Hematopoietic multipotent progenitor cell treated with erythropoietin and hydrocortisone succinate and interleukin-3 and kit ligand, for 4 days (in vitro differentiated cells): ENCODE data around the gene GORAB.

Source experiments
- DNase-seq: peaks from one replicate; pipeline ENCODE4 v3.0.0-alpha.2; 2015

The GORAB gene

DNA sequence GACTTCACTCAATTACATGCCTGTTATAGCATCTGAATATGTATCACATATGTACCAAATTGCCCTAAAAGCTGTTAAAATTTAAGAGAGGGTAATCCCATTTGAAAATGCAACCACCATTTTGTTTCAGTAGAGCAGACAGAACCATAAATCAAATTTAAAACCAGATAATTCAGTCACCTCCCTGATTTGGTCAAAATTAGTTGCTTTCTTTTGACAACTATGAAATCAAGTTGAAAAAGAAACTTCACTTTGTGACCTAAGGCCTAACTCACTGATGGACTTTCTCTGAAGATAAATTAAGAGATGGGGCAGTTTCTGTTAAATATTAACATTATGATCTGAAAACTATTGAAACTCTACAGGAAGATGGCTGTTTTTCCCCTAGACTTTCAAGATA is 6.7 kb downstream of the GORAB start:
- no peak for DNase-seq

DNA sequence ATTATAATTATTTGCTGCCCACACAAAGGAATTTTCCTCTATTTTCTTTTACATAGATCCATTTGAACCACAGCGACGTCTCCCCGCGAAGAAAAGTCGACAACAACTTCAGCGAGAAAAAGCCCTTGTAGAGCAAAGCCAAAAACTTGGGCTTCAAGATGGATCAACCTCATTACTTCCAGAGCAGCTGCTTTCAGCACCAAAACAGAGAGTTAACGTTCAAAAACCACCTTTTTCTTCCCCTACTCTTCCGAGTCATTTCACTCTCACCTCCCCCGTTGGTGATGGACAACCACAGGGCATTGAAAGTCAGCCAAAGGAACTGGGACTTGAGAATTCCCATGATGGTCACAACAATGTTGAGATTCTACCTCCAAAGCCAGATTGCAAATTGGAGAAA is 7.2 kb downstream of the GORAB start:
- DNase-seq = no peak

DNA sequence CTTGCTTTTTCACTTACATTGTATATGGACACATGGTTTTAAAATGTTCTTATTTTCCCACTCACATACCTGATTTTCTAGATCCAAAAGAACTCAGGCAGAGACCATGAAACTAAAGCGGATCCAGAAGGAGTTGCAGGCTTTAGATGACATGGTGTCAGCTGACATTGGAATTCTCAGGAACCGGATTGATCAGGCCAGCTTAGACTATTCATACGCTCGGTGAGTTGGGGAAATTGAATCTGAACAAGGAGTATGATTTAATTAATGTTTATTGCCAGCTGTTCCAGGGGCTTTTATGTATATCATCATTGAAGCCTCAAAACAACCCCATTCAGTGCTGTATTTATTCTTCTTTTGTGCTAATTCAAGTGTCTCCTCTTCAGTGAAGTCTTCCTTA is 12.7 kb downstream of the GORAB start:
- no peak for DNase-seq

DNA sequence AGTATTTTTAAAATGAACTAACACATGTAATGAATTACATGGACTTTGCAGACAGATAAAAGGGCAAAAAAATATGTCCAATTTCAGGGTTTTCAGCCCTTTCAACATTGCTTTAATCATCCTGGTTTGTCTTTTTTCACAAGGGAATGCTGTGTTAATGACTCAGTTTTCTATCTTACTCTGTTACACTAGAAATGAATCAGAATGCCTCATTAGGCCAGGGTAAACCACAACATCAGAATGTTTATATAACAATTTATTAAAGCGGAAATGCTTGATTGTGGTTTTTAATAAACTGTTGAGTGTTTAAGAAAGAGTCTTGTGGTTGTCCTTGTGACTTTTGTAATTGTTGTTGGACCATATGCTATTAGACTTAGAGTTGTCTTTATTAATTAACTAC is 13.5 kb downstream of the GORAB start:
- DNase-seq = no peak

DNA sequence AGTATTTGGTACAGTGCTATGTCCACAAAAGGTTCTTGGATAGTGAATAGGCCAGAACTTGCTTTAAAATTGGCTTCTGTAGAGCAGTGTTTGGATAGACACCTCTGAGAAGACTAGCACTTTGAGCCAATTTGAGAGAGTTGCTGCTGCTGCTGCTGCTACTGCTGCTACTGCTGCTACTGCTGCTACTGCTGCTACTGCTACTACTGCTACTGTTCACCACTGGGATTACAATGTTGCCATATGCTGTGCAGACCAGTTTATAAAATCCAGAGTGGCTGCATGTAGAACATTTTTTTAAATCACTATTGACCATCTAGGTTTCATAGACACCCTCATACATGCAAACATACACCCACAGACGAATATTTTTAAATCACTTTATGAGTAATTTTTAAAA is 15.3 kb downstream of the GORAB start:
- DNase-seq = no peak

DNA sequence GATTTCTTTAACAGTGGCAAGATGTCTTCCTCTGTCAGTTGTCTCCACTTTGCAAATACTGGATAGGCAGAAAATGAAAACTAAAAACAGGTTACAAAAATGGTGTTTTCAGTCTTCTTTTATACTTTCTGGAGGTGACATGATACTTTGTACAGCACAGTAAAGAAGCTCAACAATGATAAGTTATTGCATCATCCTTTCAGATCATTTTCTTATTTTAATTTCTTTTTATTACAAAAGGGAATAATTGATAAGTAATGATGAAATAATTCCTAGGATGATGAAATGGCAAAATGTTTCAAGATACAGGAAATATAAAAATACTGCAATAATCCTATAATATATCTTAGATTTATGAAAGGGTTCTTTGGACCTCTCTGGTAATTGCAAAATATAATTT is 16.5 kb downstream of the GORAB start:
- no peak for DNase-seq

DNA sequence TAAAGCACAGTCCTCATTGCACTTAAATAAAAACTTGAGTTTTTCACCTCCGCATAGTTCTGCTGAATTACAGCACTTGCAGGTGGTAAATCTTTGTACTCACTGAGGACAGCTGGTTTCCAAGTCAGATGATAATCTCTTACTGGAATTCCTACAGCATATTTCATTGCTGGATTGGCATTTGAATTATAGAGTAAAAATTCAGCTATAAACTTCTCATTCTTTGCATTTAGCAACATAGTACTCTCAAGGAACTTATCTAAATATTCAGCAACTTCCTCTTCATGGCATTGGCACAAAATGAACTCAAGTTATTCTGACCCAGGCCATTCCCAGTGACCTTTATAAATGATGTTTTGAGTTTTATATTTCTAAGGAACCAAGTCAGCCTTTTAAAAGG is 23.4 kb downstream of the GORAB start:
- DNase-seq = no peak

DNA sequence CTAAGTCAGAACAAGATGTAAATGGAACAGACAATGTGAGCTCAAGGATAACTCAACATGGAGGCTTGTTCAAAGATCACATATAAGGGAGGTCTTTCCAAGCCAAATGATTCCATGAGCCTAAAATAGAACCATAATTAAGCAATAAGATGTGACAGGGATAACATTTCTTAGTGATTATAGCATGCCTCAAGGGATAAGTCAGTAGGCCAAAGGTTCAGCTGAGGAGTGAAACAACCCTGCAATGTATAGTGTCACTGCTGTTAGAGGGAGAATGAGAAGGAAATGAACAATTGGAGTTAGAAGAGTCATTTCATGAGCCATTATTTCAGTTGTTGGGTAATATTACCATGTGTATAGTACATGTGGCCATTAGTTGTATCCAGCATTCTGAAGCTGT is 25.0 kb downstream of the GORAB start:
- no peak for DNase-seq

DNA sequence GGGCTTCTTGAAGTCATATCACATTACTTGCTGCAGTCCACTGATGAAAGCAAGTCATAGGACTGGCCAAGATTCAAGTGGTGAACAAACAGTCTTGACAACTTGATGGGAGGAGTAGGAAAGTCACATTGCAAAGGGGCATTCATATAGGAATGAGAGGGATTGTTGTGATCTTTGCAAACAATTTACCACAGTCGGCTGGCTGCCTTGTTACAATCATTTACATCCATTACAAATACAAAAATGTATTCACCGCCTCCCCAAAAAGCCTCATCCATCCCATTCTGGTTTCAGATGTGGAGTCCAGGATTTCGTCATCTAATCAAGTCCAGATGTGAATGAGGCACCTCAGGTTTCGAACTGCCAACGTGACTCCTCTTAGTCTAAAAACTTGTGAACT is 26.8 kb downstream of the GORAB start:
- no peak for DNase-seq

DNA sequence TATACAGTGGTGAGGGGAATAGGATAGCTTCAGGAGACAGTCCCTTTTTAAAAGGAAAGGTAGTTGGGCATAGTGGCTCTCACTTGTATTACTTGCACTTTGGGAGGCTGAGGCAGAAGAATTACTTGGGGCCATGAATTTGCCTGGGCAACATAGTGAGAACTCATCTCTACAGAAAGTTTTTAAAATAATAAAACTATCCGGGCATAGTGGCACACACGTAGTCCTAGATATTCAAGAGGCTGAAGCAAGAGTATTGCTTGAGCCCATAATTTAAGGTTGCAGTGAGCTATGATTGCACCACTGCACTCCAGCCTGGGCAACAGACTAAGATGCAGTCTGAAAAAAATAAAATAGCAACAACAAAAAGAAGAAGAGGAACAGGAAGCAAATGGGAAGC is 27.2 kb downstream of the GORAB start:
- DNase-seq = no peak

DNA sequence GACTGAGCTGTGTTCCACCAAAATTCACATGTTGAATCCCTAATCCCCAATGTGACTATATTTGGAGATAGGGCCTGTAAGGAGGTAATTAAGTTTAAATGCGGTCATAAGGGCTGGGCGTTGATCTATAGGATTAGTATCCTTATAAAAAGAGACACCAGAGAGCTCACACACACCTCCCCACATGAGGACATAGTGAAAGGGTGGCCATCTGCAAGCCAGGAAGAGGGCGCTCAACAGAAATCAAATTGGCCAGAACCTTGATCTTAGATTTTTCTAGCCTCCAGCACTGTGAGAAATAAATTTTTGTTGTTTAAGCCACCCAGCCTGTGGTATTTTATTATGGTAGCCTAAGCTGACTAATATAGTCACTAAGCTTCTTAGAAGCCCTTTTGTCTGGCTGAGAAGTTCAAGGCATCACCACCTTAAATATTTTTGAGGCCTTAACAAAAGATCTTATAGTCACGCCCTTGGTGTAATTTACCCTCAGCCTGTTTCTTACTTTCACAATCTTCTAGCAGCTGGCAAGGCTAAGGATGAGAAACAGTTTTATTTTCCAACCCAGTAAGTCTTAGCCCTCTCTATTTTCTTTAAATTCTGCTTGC is 28.8 kb downstream of the GORAB start:
- no peak for DNase-seq

DNA sequence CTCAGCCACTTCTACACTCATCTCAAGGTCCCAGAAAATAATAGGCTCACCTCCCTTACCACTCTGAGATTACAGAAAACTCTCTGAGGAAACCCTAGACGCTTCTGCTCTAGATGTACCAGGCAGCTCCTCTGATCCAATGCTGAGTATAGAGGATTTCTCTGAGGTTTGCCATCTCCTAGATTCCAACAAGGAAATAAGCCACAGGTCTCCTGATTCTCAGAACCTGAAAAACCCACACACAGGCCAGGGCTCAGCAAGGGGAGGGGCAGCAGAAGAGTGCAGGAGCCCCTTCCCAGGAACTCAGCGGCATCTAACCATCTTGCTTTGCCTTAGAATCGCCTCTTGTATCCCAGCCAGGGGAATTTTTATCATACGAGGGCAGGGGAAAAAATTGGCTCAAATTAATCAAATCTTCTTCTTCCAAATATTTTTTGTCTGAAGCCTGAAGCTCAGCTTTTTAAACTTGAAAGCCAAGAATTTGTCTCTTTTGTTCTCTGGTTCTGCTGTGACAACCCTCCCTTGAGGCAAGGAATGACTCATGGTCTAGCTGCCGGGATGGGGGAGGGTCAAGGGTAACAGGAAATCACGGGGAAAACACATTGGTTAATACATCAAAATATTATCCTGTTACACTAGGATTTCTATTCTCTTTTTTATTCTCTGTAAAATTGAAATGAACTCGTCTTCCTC is 30.8 kb downstream of the GORAB start:
- peak; percentile 53 for DNase-seq

DNA sequence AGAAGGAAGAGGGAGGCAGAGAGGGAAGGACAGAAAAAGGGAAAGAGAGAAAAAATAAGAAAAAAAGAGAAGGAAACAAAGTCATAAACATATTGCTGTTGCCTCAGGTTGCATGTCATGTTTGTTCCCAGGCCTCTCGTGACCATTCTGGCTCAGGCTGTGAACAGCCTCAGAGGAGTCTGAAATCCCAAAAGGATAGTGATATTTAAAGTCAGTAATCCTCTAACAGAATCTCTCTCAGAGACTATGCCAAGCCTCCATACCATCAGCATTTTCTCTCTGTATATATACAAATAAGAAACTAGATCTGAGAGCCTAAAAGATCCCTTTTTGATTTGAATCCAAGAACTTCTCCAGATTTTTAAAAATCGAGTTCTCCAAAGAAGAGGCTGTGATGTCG is 35.2 kb downstream of the GORAB start:
- DNase-seq = no peak

DNA sequence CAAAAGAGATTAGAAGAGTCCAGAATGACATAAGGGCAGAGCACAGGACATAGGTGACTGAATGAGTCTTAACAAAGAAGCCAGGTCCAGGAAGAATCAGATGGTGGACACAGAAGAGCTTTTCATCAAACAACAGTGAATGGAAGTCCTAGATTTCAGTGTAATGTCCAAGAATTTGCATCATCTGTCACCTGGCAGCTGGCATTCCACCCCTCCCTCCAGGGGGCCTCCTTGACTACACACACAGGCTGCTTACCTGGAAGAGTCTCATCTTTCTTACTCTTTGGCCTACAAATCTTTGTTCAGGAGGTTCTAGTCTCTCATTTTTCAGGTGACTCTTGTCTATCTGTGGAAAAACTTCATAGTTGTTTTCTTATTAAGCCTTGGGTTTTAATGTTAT is 36.2 kb downstream of the GORAB start:
- no peak for DNase-seq

DNA sequence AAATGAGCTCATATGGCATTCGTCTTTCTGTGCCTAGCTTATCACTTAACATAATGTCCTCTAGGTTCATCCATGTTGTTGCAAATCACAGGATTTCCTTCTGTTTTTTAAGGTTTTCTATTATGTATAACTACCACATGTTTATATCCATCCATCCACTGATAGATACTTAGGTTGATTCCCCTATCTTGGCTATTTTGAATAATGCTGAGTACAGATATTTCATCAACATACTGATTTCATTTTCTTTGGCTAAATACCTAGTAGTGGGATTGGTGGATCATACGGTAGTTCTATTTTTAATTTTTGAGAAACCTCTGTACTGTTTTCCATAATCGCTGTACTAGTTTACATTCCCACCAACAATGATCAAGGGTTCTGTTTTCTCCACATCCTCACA is 45.0 kb downstream of the GORAB start:
- no peak for DNase-seq

DNA sequence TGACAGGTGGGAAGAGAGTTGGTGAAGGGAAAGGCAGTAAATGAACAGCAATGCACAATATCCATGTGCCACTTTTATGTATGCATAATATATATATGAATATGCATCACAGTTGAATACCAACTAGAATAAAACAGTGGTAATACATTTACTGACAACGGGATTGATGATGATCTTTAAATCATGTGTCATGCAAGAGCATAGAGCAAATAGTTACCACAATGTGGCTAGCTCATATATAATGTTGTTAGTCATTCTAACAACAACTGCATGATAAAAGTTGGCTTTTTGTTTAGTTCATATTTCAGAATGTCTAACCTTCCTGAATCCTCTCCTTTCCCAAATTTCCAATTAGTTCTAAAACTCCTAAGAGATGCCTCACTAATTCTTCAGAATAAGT is 46.4 kb downstream of the GORAB start:
- DNase-seq = no peak

DNA sequence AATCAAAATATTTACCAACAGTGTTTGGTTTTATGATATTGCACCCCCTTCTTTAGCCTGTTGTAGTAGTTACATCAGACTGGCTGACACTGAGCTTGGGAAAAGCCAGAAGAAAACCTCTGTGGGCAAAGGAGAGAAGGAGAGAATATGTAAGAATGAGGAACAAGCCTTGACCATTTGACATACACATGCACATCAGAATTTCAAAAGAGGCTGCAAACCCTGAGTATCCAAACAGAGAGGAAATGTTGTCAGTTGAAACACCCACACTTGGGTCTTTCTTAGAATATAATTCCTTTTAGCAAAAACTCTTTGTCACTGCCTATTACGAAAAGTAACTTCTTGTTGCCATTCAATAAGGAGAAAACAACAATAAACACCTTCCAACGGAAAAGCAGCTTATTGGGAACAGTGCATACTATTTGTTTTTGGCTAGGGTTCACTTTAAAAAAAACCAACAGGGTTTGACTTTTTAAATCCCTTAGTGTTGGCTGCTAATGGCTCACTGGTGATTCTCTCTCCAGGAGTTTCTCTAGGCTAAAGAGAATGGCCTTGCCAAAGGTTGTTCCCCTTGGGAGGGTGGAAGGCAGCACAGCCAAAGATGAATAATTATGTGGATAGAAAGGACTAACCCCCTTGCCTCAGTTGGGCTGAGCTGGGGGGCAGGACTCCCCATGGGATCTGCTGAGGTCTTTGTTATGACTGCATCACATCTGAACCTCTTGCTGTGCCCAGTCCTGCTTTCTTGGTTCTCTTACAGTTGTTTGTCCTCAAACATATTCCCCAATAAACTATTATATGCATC is 48.9 kb downstream of the GORAB start:
- DNase-seq = peak; percentile 34

DNA sequence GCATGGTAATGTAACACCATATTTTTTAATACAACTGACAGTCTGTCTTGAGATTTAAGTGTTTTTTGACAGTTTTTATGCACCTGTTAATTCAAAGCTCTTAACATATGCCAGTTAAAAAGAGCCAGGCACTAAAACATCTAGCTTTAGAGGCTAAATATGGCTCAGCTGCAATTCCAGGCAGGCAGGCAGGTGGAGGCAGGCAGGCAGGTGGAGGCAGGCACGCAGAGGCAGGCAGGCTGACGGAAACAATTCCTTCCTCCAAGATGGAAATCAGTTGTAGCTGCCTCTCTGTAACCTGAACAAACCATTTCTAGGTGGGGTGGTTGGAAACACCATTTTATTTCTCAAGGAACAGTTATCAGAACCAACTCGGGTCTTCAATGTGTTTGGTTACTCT is 51.2 kb downstream of the GORAB start:
- no peak for DNase-seq

DNA sequence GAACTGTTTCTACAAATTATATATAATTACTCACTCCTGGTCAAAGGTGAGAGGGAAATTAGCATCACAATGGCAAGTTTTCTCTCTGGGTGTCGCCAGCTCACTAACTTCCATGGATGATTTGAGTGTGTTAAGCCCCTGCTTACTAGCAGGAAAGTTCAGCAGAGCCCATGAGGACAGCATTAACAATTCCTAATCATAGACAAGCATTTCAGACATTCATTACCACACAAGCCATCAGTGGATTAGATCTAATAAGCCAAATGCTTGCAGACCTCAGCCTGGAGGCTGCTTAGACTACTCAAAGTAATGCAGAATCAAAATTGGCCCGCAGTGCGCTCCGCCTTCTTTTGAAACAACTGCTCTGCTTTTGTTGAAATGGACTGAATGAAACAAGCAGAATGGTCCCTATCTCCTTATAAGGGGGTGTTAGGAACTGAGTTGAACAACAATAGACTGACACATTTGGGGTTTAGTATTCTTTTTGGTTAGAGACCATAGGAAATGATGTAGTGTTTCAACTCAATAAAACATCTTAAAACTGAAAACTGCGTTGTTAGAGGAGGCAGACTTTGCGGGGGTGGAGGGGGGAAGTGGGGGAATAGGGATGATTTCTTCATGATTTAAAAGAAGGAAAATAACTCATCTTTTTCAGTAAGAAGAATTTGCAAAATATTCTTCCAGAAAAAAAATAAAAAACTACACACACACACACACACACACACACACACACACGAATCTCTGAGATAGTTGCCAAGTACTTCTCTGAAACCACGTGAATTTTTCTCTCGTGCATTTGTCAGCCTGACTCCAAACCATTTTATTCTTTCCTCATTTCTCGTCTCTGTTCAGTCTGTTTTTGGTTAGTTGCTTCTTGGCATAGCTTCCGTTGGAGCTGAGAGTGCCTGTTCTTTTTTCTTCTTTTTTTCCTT is 54.6 kb downstream of the GORAB start:
- DNase-seq = no peak

DNA sequence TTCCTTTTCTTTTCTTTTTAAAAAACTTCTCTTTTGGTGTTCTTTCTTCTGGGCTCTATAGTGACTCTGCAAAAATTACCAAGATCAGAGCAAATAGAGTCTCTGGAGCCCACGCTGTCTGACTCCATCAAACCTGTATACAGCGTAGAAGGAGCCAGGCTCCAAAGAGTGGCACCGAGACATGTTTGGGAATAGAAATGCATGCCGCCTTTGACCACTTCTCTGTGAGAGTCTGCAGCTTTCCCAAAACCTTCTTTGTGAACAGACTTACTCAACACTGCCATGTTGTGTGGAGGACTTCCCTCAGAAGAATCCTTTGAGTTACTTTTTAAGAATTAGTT is 55.3 kb downstream of the GORAB start:
- DNase-seq = no peak

DNA sequence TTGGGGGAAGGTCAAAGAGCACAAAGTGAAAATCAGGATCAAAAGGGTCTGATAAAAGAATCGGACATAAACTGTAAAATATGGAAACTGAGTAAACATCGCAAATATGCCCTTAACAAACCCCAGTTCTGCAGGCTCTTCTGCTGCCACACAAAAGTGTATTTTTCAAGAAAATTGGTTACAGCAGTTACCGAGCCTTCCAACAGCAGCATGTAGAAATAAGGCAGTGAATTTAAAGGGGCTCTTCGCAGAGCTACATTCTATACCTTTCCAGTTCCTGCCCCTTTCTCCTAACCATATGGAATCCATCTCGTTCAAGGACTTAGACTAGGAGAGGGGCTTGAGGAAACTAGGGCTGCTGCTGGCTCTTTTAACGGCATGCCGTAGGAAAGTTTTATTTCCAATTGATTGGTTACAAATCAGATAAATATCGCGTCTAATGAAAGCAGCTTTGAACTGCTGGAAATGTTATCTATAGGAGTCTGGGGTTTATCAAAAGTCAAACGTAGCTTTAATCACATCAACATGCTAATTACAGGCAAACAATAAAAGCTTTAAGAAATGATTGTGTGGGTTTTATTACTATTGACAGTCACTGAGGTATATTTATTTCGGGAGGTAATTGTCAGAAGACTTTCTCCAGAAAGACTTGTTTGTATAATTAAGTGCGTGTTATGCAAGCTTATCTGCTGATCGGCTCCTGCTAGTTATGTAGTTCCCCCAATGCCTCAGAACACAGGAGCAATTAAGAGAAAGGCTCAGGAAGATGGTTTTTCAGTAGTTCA is 59.1 kb downstream of the GORAB start:
- no peak for DNase-seq

DNA sequence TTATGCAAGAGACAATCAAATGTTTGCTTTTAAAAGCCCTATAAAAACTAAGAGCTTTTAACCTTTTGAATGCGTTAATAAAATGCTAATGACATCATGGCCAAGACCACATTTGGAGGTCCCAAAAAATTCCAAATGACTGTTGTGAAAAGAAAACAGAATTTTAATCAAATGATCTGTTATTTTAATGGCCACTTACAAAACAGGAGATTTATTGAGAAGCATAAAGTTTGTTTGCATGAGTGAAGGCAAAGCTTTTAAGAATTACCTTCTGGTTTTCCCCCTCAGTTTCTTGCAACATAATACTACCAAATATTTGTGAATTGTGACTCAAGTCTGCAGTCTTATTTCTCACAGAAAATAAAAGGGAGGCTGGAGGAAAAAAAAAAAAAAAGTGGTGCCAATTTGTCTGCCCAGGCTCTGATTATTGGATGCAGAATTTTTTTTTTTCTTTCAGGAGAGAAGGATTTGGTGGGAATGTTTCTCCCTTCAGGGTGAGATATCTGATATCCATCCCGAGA is 60.7 kb downstream of the GORAB start:
- no peak for DNase-seq
